Measurements from ENCODE around the gene SDK2.

Gene SDK2

GRCh38 chr17:73516431-73516830 is 127.8 kb downstream of the SDK2 start:
- TF ChIP-seq POLR2AphosphoS5 (IDR thresholded peaks at IDR 0.05; ENCODE audit: low read depth, low read length) (no peak), TAF1 (IDR thresholded peaks at IDR 0.05; ENCODE audit: borderline replicate concordance, insufficient read depth, low read length) (no peak), FOXP2 (optimal IDR thresholded peaks at IDR 0.05; ENCODE audit: borderline replicate concordance, extremely low read depth, extremely low read length, insufficient read depth) (no peak), REST (IDR thresholded peaks at IDR 0.05; ENCODE audit: insufficient read depth in 1 of 2, low read depth in 2 of 2, low read length in 2 of 2) (no peak), SIN3A (IDR thresholded peaks at IDR 0.05; ENCODE audit: borderline replicate concordance, insufficient read depth, low read length) (no peak)

DNA sequence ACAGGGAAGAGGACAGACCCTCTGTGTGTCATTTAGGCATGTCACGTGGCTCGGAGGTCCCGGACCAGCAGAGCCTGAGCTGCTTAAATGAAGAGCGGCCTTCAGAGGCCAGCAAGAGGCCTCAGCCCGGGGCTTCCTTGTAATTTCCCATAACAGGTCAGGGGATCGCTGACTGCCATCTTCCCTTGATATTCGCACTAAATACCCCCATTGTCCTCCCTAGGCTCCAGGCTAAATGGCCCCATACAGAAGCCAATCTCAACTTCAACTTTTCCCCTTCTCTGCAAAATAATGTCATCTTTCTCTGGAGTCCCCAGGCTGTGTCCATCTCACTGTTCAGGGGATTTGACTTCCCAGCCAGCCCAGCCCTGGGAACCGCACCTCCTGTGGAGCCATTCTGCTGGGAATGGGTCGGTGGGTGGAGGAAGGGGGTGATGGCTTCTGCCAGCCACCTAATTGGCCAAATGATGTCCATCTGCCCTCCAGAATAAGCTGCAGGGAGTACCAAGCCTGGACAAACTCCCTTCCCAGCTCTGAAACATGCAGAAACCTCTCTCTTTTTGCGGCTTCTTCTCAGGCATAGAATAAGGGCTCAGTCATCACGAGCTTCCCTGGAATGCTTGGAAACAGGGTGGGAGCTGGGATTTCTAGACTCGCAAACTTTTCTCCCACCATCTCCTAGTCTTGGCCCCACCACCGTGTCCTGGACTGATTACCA is 129.9 kb downstream of the SDK2 start:
- TF ChIP-seq REST (IDR thresholded peaks at IDR 0.05; ENCODE audit: insufficient read depth in 1 of 2, low read depth in 2 of 2, low read length in 2 of 2) (no peak), TAF1 (IDR thresholded peaks at IDR 0.05; ENCODE audit: borderline replicate concordance, insufficient read depth, low read length) (no peak), FOXP2 (optimal IDR thresholded peaks at IDR 0.05; ENCODE audit: borderline replicate concordance, extremely low read depth, extremely low read length, insufficient read depth) (no peak), SIN3A (IDR thresholded peaks at IDR 0.05; ENCODE audit: borderline replicate concordance, insufficient read depth, low read length) (no peak), POLR2AphosphoS5 (IDR thresholded peaks at IDR 0.05; ENCODE audit: low read depth, low read length) (no peak)

DNA sequence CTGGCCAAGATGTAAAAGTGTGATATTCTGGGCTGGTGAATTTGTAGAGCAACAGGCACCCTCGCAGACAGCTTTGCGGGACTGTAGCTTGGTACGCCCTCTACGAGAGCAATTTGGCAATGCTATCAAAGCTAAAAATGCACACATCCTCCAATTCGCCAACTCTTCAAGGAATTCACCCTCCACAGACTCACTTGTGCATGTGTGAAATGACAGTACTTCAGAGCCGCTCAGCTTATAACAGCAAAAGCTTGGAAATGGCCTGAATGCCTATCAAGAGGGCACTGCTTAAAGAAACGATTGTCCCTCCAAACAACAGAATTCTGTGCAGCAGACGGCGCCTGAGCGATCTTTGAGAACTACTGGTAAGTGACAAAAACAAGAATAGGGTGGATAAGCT is 130.8 kb downstream of the SDK2 start:
- TF ChIP-seq SIN3A (IDR thresholded peaks at IDR 0.05; ENCODE audit: borderline replicate concordance, insufficient read depth, low read length) (no peak), POLR2AphosphoS5 (IDR thresholded peaks at IDR 0.05; ENCODE audit: low read depth, low read length) (no peak), FOXP2 (optimal IDR thresholded peaks at IDR 0.05; ENCODE audit: borderline replicate concordance, extremely low read depth, extremely low read length, insufficient read depth) (no peak), REST (IDR thresholded peaks at IDR 0.05; ENCODE audit: insufficient read depth in 1 of 2, low read depth in 2 of 2, low read length in 2 of 2) (no peak), TAF1 (IDR thresholded peaks at IDR 0.05; ENCODE audit: borderline replicate concordance, insufficient read depth, low read length) (no peak)

- TF ChIP-seq TAF1 (IDR thresholded peaks at IDR 0.05; ENCODE audit: borderline replicate concordance, insufficient read depth, low read length) (no peak), FOXP2 (optimal IDR thresholded peaks at IDR 0.05; ENCODE audit: borderline replicate concordance, extremely low read depth, extremely low read length, insufficient read depth) (no peak)
These were observed 132.5 kb downstream of the SDK2 start for GRCh38 chr17:73511719-73512115.

DNA sequence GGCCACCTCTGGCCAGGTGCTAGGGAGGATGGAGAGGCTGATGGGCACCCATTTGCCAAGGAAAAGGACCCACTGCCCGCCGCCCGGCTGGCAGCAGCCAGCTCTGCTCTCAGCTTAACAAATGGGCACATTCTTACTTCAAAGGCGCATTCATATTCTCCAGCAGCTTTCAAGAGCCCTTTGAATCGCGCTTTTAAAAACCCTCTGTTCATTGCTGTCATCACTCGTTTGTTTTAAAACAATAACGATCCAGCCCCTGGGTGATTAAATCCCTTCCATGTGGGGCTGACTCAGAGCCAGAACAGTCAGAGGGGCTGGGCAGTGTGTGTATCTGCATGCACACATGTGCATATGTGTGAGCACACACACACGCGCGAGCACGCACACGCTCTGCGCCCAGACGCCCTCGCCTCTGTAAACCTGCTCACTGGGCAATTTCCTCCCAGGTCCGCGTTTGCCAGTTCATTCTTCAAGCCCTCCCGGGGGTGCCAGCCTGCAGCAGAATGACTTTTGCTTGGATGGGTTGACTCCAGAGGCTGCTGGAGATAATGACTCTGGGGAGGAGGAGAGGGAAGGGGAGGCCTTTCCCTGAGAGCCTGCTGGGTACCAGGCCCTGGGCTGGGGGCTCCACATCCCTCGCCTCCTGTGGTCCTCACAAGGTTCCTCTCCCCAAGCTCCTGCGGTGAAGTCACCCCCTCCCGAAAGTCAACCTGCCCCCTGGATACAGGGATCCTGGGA is 133.1 kb downstream of the SDK2 start:
- TF ChIP-seq TAF1 (IDR thresholded peaks at IDR 0.05; ENCODE audit: borderline replicate concordance, insufficient read depth, low read length) (no peak), FOXP2 (optimal IDR thresholded peaks at IDR 0.05; ENCODE audit: borderline replicate concordance, extremely low read depth, extremely low read length, insufficient read depth) (no peak), POLR2AphosphoS5 (IDR thresholded peaks at IDR 0.05; ENCODE audit: low read depth, low read length) (no peak), SIN3A (IDR thresholded peaks at IDR 0.05; ENCODE audit: borderline replicate concordance, insufficient read depth, low read length) (no peak), REST (IDR thresholded peaks at IDR 0.05; ENCODE audit: insufficient read depth in 1 of 2, low read depth in 2 of 2, low read length in 2 of 2) (no peak)
